GM12801 (cell line): ENCODE measurements around the gene PRKCQ.

ENCODE experiments used
- CTCF ChIP-seq: IDR thresholded peaks from one replicate; pipeline ENCODE4 v1.5.1; 2011; ENCODE audit warnings: control low read depth; ENCODE audit not compliant: insufficient read length; ENCODE audit errors: extremely low read depth

PRKCQ gene

DNA sequence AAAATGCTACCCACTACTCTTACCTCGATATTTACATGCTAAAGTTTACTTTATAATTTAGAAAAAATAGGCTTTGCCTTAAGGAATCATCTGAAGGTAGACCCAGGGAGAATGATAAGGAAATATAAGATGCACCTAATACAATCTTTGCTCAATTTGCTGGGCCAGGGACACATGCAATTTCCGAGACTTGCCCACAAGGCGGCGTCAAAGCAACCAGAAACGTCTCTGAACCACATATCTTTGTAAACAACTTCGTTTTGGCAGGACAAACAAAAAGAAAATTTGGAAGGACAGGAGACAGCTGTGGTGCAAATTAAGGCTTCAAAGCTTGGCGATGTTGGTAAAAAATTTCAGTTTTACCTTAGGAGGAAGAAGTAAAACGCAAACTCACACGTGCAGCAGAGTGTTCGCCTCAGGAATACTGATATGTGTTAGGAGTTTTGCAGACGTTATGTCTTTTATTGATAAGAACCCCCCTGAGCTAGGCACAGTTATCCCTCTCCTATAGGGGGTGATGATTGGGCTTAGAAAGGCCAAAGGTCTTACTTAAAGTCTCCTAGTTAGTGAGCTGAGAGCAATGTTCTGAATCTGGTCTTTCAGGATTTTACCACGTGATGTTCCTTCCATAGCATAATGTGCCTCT, 134.3 kb downstream of the PRKCQ start:
- TF ChIP-seq CTCF, result no peak

GRCh38 chr10:6431861-6432260, 148.2 kb downstream of the PRKCQ start:
- TF ChIP-seq CTCF, result no peak

GRCh38 chr10:6431186-6431585, 148.9 kb downstream of the PRKCQ start:
- no peak for TF ChIP-seq CTCF

- no peak for TF ChIP-seq CTCF
Measured at GRCh38 chr10:6430423-6430980, 149.6 kb downstream of the PRKCQ start.

- TF ChIP-seq CTCF, result no peak
Measured at GRCh38 chr10:6427357-6427959, 152.6 kb downstream of the PRKCQ start.

DNA sequence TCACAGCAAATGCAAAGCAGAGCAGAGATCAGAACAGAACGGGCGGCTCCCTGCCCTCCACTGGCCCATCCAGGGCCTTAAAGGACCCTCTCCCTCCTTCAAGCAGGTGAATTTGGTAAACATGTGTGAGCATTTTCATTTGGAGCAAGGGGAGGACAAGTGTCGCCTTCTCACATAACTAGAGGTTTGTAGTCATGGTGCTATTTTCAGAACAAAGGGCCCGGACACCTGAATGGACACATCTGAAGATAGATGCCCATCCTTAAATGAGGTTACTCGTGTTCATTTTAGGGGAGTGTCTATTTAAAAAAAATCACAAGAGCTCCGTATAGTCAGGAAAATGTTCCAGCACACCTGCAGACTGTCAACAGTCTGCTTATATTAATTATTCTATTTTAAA, 153.8 kb downstream of the PRKCQ start:
- no peak for TF ChIP-seq CTCF

DNA sequence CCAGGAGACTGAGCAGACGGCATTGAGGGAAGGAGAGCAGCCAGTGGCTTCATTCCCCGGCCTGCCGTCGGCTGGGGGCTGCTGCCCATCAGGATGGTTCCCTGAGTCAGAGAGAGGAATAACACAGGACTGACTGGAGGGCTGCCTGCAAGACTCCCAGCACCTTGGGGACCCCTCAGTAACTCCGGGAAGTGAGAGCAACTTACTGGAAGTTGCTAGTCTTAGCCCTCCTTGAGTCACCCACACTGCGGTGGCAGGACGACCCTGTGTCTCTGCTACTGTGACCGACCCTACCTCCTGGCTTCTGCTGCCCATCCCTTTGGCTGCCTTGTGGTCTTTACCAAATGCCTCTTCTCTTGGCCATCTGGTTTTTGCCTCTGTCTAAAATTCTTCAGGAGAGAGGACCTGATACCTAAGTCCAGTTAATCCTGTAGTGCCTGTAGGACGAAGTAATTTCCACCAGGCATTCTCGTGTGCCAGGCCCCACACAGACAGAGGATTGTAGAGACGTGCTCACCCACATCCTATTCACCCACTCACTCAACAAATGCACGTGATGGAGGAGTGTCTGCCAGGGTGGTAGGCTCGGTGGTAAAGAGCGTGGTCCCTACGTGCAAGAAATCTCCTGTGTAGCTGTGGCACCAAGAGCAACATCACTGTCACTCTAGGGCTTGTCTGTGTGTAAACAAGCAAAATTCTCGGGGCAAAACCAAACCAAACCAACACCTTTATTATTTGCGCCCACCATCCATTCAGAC, 156.5 kb downstream of the PRKCQ start:
- TF ChIP-seq CTCF, result no peak
